ENCODE measurements around the gene RPL36A. TPM values are rescaled to one million over a fixed set of nuclear protein-coding genes. Genes with fewer than 3 reads are reported as not detected.
A peak's percentile ranks its signal among the peaks of the same experiment; 100 is the strongest.

The RPL36A gene
- total and polyA plus RNA-seq, 10 of the 15 experiments (the other 5 are each of a cell fraction or from before 2014, with no cell fraction given) = 425 to 4,528 (median 3,270) TPM

- TF ChIP-seq SKIL (IDR thresholded peaks at IDR 0.05; ENCODE audit: low read depth, poor library complexity, severe bottlenecking) = peak; percentile 67
- no peak for TF ChIP-seq ZNF217 (IDR thresholded peaks at IDR 0.05)
- peak; percentile 41 for TF ChIP-seq MTA2 (IDR thresholded peaks at IDR 0.05; ENCODE audit: low read depth)
- TF ChIP-seq GATAD2B (conservative IDR thresholded peaks at IDR 0.05; ENCODE audit: low read depth) = no peak
- peak; percentile 93 for TF ChIP-seq USF1 (IDR thresholded peaks at IDR 0.05; ENCODE audit: borderline replicate concordance, extremely low read length, insufficient read depth, low read depth, low read length)
- 0 out of 2 replicates have a peak, but pooled peaks have one; percentile 45 for TF ChIP-seq BACH1 (IDR thresholded peaks at IDR 0.05; ENCODE audit: borderline replicate concordance)
- peak; percentile 39; the same call in 1 of the 2 replicates for TF ChIP-seq TCF12 (IDR thresholded peaks at IDR 0.05; ENCODE audit: low read depth, low read length)
- peak; percentile 100 for TF ChIP-seq RAD51 (IDR thresholded peaks at IDR 0.05)
- TF ChIP-seq SMAD5 (IDR thresholded peaks at IDR 0.05; ENCODE audit: low read depth) = no peak
- peak; percentile 83 for TF ChIP-seq NFIC (IDR thresholded peaks at IDR 0.05; ENCODE audit: low read depth, low read length)
- peak in 1 of 2 experiments; percentile 19; a peak in 1 of 4 replicates for TF ChIP-seq CEBPB (IDR thresholded peaks at IDR 0.05; ENCODE audit: borderline replicate concordance in 1 of 2, low read depth in 2 of 2, low read length in 2 of 2)
- TF ChIP-seq ZZZ3 (IDR thresholded peaks at IDR 0.05; ENCODE audit: control insufficient read depth, insufficient read length, low read depth) = no peak
- 0 out of 2 replicates have a peak, but pooled peaks have one; percentile 51 for TF ChIP-seq IKZF1 (conservative IDR thresholded peaks at IDR 0.05)
- TF ChIP-seq SREBF2 (IDR thresholded peaks at IDR 0.05; ENCODE audit: low read length) = no peak
- TF ChIP-seq KDM1A (IDR thresholded peaks at IDR 0.05; ENCODE audit: borderline replicate concordance) = no peak
Observed at GRCh38 chrX:101407748-101408531, 17.1 kb downstream of the RPL36A start, which contains the start of the genes GLA and HNRNPH2 (continued).

Measured in GM12878 (cell line).